ENCODE measurements around the gene LRIG2. TPM values are rescaled to one million over a fixed set of nuclear protein-coding genes. Genes with fewer than 3 reads are reported as not detected.

The LRIG2 gene
- total RNA-seq, 4 donors from 2014 or later = 9.4 to 43.7 (median 27.2) TPM

DNA sequence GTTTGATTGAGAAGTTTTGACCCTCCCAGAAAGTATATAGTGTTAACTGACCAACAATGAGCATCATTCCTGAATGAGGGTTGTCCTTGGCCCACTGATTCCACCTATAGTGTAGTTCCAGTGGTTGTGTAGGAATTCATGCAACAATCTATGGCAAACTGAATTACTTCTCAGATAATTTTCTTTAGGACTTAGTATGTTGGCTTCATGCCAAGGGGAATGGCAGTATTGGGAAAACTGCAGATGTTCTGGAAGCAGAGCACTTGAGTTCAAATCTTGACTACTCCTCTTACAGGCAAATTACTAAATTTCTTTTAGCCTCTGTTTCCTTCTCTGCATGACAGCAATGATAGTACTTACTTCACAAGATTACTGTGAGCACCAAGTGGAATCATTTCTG is 65.8 kb downstream of the LRIG2 start:
- Histone ChIP-seq H3K9me3 (no peaks in the 10 kb centered on the region), H3K36me3 (no peaks in the 10 kb centered on the region), H3K27ac (no peak overlapping the region), H3K27me3 (no peaks in the 10 kb centered on the region), H3K4me3 (no peak overlapping the region), H3K4me1 (peaks cover 9 to 19% (median 9%) of the 10 kb centered on the region in 4 donors)
- in situ Hi-C loops (cut with MboI; ENCODE audit: low pct_ligation_motif_present in 1 of 4, low pct_unique_long_range_greater_than_20kb in 1 of 4, low sequenced_read_pairs in 3 of 4) = loop anchor here (10.0 to 25.0 kb wide), 4 partner anchors 249 to 674 kb away; partner anchors contain the start of genes MAGI3 (in 3 of the 4) and RSBN1 (in 1 of the 4)
- DNase-seq = no peak
- intact Hi-C loops (cut with DNase I; ENCODE audit: low total_unique reads) = no loop called here
- TF ChIP-seq, protein P1, sequence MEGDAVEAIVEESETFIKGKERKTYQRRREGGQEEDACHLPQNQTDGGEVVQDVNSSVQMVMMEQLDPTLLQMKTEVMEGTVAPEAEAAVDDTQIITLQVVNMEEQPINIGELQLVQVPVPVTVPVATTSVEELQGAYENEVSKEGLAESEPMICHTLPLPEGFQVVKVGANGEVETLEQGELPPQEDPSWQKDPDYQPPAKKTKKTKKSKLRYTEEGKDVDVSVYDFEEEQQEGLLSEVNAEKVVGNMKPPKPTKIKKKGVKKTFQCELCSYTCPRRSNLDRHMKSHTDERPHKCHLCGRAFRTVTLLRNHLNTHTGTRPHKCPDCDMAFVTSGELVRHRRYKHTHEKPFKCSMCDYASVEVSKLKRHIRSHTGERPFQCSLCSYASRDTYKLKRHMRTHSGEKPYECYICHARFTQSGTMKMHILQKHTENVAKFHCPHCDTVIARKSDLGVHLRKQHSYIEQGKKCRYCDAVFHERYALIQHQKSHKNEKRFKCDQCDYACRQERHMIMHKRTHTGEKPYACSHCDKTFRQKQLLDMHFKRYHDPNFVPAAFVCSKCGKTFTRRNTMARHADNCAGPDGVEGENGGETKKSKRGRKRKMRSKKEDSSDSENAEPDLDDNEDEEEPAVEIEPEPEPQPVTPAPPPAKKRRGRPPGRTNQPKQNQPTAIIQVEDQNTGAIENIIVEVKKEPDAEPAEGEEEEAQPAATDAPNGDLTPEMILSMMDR (IDR thresholded peaks at IDR 0.05) = no peak
- TF ChIP-seq POLR2A (IDR thresholded peaks at IDR 0.05) = no peak
- no peak for TF ChIP-seq EP300 (IDR thresholded peaks at IDR 0.05; ENCODE audit: low read depth)
- TF ChIP-seq POLR2AphosphoS5 (IDR thresholded peaks at IDR 0.05) = no peak

DNA sequence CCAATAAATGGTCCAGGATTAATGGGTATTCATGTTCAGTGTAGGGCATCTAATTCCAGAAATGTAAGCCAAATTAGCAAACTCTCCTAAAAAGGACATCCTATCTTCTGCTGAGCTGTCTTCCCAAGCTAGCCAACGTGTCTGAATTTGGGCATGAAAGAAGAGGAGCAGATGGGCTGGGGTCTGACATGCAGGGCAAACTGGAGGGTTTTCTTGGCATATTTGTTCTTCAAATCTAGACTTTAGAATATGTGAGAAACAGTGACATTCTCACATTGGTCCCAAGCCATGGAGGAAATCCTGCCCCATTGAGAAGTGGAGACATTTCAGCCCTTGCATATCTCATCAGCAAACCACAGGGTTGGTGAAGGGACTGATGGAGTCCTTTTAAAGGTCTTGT is 67.2 kb downstream of the LRIG2 start:
- intact Hi-C loops (cut with DNase I; ENCODE audit: low total_unique reads) = loop anchor here (5.0 kb wide), 1 partner anchor 537 kb away; no protein-coding TSS in a partner anchor
- 75 to 100% methylated on average over 1 of the region's 1 CpG for WGBS, 2 donors (ENCODE audit: low coverage in 1 of 2)

DNA sequence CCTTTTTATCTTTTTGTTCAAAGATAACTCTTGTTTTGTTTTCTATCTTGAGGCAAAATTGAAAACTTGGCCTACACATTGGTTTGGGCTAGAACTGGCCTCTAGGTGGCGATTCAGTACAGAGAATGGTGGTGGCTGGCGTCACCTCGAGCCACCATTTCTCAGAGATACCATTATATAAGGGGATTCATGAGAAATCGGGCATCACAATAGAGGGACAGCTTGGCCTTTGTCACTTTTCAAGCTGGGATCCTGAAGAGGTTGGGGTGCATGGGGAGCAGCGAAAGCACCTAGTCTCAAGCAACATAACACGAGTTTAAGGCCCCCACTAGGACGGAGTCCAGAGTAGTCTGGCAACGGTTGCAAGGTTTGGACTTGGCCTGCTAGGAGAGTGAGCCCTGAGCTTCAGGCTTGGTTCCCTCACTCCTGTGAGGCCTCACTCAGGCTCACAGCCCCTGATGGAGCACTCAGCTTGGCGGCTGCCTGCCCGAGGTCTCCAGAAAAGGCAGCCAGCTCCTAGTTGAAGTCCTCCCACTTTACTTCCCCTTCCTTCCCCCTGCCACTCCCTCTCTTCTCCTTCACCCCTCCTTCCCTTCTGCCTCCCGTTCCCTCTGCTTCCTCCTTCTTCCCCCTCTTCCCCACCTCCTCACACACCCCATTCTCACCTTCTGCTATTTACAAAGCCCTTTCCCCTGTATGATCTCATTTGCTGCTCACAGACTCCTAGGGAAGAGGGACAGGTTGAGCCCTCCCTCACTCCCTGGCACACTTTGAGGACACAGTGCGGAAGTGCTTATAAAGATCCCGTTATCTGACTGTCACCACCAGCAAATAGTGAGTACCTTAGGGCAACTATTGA is 67.8 kb downstream of the LRIG2 start:
- in situ Hi-C loops (cut with MboI; ENCODE audit: low pct_ligation_motif_present in 1 of 4, low pct_unique_long_range_greater_than_20kb in 1 of 4, low sequenced_read_pairs in 3 of 4) (loop anchor here (10.0 to 25.0 kb wide), 4 partner anchors 246 to 671 kb away; partner anchors contain the start of genes MAGI3 (in 3 of the 4) and RSBN1 (in 1 of the 4)), intact Hi-C loops (cut with DNase I; ENCODE audit: low total_unique reads) (loop anchor here (5.0 kb wide), 1 partner anchor 536 kb away; no protein-coding TSS in a partner anchor)
- Histone ChIP-seq H3K27ac (peak overlapping the region in 2 of 4 donors; percentile 15 to 23), H3K36me3 (no peaks in the 10 kb centered on the region), H3K9me3 (no peaks in the 10 kb centered on the region), H3K27me3 (no peaks in the 10 kb centered on the region), H3K4me1 (peaks cover 9 to 19% (median 9%) of the 10 kb centered on the region in 4 donors), H3K4me3 (peak overlapping the region in 1 of 4 donors; percentile 3)
- 43 to 63% methylated on average over 3 to 13 of the region's 13 CpGs for WGBS, 2 donors (ENCODE audit: low coverage in 1 of 2)
- TF ChIP-seq POLR2A (IDR thresholded peaks at IDR 0.05) = no peak
- no peak for TF ChIP-seq EP300 (IDR thresholded peaks at IDR 0.05; ENCODE audit: low read depth)
- TF ChIP-seq, protein P1 (IDR thresholded peaks at IDR 0.05) = peak; percentile 76 to 89 (median 78)
- DNase-seq = peak; percentile 73

More for the DNA sequence above, 67.2 kb downstream of the LRIG2 start:
- H3K27ac ChIP-seq = no peak overlapping the region
- H3K27me3 ChIP-seq = no peaks in the 10 kb centered on the region
- DNase-seq = no peak
- in situ Hi-C loops (cut with MboI; ENCODE audit: low pct_ligation_motif_present in 1 of 4, low pct_unique_long_range_greater_than_20kb in 1 of 4, low sequenced_read_pairs in 3 of 4) = loop anchor here (10.0 to 25.0 kb wide), 4 partner anchors 247 to 672 kb away; partner anchors contain the start of genes MAGI3 (in 3 of the 4) and RSBN1 (in 1 of the 4)
- TF ChIP-seq, protein P1 (IDR thresholded peaks at IDR 0.05) = no peak
- no peak for TF ChIP-seq POLR2A (IDR thresholded peaks at IDR 0.05)
- no peak for TF ChIP-seq POLR2AphosphoS5 (IDR thresholded peaks at IDR 0.05)
- no peak for TF ChIP-seq EP300 (IDR thresholded peaks at IDR 0.05; ENCODE audit: low read depth)
- H3K4me3 ChIP-seq = no peak overlapping the region
- no peaks in the 10 kb centered on the region for H3K9me3 ChIP-seq
- peaks cover 9 to 19% (median 9%) of the 10 kb centered on the region in 4 donors for H3K4me1 ChIP-seq
- H3K36me3 ChIP-seq = no peaks in the 10 kb centered on the region

Measured in transverse colon (tissue), 4 donors.